ENCODE results near the gene ANKIB1. TPM values are rescaled to one million over a fixed set of nuclear protein-coding genes. Genes with fewer than 3 reads are reported as not detected.

The ANKIB1 gene
- total and polyA plus RNA-seq, 2 donors (not counting 1 experiment from before 2014, with no cell fraction given): 16.5 to 76.7 TPM

DNA sequence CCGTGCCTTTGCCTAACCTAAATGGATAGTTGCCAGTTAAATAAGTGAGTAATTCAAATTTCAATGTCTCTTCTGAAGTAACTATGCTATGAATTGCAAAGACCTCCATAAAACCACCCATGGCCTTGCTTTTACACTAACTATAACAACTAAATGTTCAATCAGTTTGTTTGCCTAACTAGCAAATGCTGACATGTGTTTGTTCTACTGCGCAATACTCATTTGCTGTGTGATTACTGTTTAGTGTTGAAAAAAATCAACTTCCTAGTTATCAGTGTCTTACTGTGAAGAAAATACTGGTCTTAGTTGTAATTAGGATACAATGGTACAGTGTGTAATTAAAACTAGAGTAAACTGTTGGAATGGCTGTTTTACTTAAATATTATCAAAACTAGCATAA is 154.2 kb downstream of the ANKIB1 start:
- Histone ChIP-seq H3K4me2 (replicated peaks; ENCODE audit: low read depth, low read length, poor library complexity, severe bottlenecking) (no peak overlapping the region), H2AFZ (ENCODE audit: insufficient read depth, low read depth, low read length, poor library complexity, severe bottlenecking) (no peak overlapping the region), H3K4me3 (ENCODE audit: control extremely low read depth in 1 of 5, extremely low read depth in 1 of 5, insufficient read depth in 1 of 5, low read depth in 2 of 5, low read length in 4 of 5) (no peak overlapping the region), H3K36me3 (replicated peaks in 1 of 2; ENCODE audit: control extremely low read depth in 1 of 2, control insufficient read depth in 1 of 2, extremely low read depth in 1 of 2, insufficient read depth in 2 of 2, low read length in 1 of 2) (peaks cover 17 to 18% of the 10 kb centered on the region in 2 experiments), H4K20me1 (ENCODE audit: control insufficient read depth, insufficient read depth, low read length, poor library complexity, severe bottlenecking) (no peaks in the 10 kb centered on the region), H3K79me2 (ENCODE audit: control insufficient read depth, insufficient read depth, low read length) (no peaks in the 10 kb centered on the region), H3K9me3 (ENCODE audit: control extremely low read depth in 1 of 3, control insufficient read depth in 2 of 3, insufficient read depth in 1 of 3, low read length in 2 of 3) (no peaks in the 10 kb centered on the region), H3K27me3 (replicated peaks in 1 of 4; ENCODE audit: control extremely low read depth in 1 of 4, control insufficient read depth in 3 of 4, insufficient read depth in 4 of 4, low read length in 3 of 4) (no peaks in the 10 kb centered on the region), H3K4me1 (ENCODE audit: control insufficient read depth in 2 of 2, insufficient read depth in 2 of 2, low read length in 2 of 2) (no peaks in the 10 kb centered on the region), H3K27ac (ENCODE audit: low read length in 2 of 2) (no peak overlapping the region), H3K9ac (ENCODE audit: low read length) (no peak overlapping the region)
- no peak overlapping the region for H3K27ac Mint-ChIP-seq
- H3K4me1 Mint-ChIP-seq: no peaks in the 10 kb centered on the region
- TF ChIP-seq, protein P1, sequence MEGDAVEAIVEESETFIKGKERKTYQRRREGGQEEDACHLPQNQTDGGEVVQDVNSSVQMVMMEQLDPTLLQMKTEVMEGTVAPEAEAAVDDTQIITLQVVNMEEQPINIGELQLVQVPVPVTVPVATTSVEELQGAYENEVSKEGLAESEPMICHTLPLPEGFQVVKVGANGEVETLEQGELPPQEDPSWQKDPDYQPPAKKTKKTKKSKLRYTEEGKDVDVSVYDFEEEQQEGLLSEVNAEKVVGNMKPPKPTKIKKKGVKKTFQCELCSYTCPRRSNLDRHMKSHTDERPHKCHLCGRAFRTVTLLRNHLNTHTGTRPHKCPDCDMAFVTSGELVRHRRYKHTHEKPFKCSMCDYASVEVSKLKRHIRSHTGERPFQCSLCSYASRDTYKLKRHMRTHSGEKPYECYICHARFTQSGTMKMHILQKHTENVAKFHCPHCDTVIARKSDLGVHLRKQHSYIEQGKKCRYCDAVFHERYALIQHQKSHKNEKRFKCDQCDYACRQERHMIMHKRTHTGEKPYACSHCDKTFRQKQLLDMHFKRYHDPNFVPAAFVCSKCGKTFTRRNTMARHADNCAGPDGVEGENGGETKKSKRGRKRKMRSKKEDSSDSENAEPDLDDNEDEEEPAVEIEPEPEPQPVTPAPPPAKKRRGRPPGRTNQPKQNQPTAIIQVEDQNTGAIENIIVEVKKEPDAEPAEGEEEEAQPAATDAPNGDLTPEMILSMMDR (IDR thresholded peaks at IDR 0.05): no peak
- TF ChIP-seq EZH2 (IDR thresholded peaks at IDR 0.05; ENCODE audit: borderline replicate concordance, insufficient read depth, low read depth, low read length, poor library complexity, severe bottlenecking): no peak
- H3K27me3 Mint-ChIP-seq: no peaks in the 10 kb centered on the region
- no CpG with 5 or more reads among the region's 2 CpGs for WGBS (ENCODE audit: insufficient coverage)
- no peak overlapping the region for H3K4me3 Mint-ChIP-seq
- H3K9me3 Mint-ChIP-seq (ENCODE audit: insufficient read depth): no peaks in the 10 kb centered on the region
- ATAC-seq (ENCODE audit: low read depth) (no peak), DNase-seq (no peak)
- ChIA-PET POLR2A (no interaction called here), CTCF (no interaction called here)
- intact Hi-C loops (cut with micrococcal nuclease): no loop called here

DNA sequence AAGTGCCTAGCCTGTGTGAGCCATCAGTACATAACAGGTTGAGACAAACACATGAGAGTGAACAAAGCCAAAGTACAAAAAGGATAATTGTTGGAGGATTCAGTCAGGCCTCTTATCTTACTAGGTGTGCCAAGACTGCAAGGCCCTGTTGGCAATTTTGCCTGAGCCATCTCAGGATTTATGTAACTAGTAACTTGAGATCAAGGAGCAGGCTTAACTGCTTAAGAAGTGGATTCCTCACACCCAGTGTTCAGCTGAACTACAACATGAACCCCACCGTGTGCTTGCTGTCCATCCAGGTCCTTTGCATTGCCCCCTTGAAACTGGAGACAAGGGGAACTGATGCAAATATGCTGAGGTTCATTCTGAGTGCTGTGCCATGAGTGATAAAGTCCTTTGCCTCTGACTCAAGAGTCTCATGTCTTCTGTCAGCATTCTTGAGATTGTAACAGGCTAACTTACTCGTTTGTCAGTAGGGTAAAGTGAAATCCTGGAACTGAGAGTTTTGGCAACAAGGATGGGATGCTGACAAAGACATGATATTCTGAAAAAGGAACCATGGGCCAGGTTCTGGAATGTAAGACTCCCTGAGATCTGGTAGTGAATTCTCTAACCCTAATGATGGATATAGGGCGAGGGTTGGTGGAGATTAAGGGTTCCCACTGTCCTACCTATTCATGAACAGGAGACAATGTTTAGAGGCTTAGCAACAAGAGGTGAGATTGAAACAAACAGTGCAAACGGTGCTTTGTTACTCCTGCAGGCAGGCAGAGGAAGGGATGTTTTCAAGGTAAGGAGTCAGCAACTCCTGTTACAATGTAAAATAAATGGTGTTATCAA is 157.4 kb downstream of the ANKIB1 start:
- Histone ChIP-seq H3K79me2 (ENCODE audit: control insufficient read depth, insufficient read depth, low read length) (no peaks in the 10 kb centered on the region), H3K9me3 (ENCODE audit: control extremely low read depth in 1 of 3, control insufficient read depth in 2 of 3, insufficient read depth in 1 of 3, low read length in 2 of 3) (no peaks in the 10 kb centered on the region), H3K4me1 (ENCODE audit: control insufficient read depth in 2 of 2, insufficient read depth in 2 of 2, low read length in 2 of 2) (no peaks in the 10 kb centered on the region), H3K27me3 (replicated peaks in 1 of 4; ENCODE audit: control extremely low read depth in 1 of 4, control insufficient read depth in 3 of 4, insufficient read depth in 4 of 4, low read length in 3 of 4) (no peaks in the 10 kb centered on the region), H3K4me2 (replicated peaks; ENCODE audit: low read depth, low read length, poor library complexity, severe bottlenecking) (no peak overlapping the region), H3K27ac (ENCODE audit: low read length in 2 of 2) (no peak overlapping the region), H3K4me3 (ENCODE audit: control extremely low read depth in 1 of 5, extremely low read depth in 1 of 5, insufficient read depth in 1 of 5, low read depth in 2 of 5, low read length in 4 of 5) (no peak overlapping the region), H3K36me3 (replicated peaks in 1 of 2; ENCODE audit: control extremely low read depth in 1 of 2, control insufficient read depth in 1 of 2, extremely low read depth in 1 of 2, insufficient read depth in 2 of 2, low read length in 1 of 2) (peaks cover 14% of the 10 kb centered on the region in 2 experiments), H3K9ac (ENCODE audit: low read length) (no peak overlapping the region), H2AFZ (ENCODE audit: insufficient read depth, low read depth, low read length, poor library complexity, severe bottlenecking) (no peak overlapping the region), H4K20me1 (ENCODE audit: control insufficient read depth, insufficient read depth, low read length, poor library complexity, severe bottlenecking) (no peaks in the 10 kb centered on the region)
- 87% methylated on average over 3 of the region's 4 CpGs for WGBS (ENCODE audit: insufficient coverage)
- intact Hi-C loops (cut with micrococcal nuclease): no loop called here
- Mint-ChIP-seq H3K4me1 (no peaks in the 10 kb centered on the region), H3K9me3 (ENCODE audit: insufficient read depth) (no peaks in the 10 kb centered on the region), H3K4me3 (no peak overlapping the region), H3K27me3 (no peaks in the 10 kb centered on the region), H3K27ac (no peak overlapping the region)
- ChIA-PET CTCF (no interaction called here), POLR2A (no interaction called here)
- ATAC-seq (ENCODE audit: low read depth) (no peak), DNase-seq (no peak)
- TF ChIP-seq, protein P1 (IDR thresholded peaks at IDR 0.05): no peak
- no peak for TF ChIP-seq EZH2 (IDR thresholded peaks at IDR 0.05; ENCODE audit: borderline replicate concordance, insufficient read depth, low read depth, low read length, poor library complexity, severe bottlenecking)
